ENCODE results near the gene TBC1D22A.

TBC1D22A gene

DNA sequence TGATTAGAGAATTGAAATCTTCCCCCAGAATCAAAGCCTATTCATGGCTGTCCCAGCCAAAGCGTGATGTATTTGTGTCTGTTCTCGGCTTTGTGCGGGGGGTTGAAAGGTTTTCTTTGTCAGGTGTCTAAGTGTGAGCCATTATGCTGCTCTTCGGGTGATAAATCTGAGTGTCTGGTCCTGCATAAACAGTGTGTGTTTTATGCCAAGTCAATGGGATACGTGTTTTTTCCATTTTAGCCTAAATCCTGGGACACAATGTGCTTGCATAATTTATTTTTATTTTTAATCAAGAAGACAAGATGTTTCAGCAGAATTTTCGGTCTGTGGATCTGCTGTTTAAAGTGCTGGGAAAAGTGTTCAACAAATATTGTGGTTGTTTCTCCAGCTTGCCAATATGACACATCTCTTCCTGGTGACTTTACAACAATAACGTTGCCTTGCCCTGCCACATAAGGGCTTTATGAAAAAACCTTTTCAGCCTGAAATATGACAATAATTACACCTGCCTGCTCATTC lies 267.8 kb downstream of the TBC1D22A start:
- TF ChIP-seq, protein P1, sequence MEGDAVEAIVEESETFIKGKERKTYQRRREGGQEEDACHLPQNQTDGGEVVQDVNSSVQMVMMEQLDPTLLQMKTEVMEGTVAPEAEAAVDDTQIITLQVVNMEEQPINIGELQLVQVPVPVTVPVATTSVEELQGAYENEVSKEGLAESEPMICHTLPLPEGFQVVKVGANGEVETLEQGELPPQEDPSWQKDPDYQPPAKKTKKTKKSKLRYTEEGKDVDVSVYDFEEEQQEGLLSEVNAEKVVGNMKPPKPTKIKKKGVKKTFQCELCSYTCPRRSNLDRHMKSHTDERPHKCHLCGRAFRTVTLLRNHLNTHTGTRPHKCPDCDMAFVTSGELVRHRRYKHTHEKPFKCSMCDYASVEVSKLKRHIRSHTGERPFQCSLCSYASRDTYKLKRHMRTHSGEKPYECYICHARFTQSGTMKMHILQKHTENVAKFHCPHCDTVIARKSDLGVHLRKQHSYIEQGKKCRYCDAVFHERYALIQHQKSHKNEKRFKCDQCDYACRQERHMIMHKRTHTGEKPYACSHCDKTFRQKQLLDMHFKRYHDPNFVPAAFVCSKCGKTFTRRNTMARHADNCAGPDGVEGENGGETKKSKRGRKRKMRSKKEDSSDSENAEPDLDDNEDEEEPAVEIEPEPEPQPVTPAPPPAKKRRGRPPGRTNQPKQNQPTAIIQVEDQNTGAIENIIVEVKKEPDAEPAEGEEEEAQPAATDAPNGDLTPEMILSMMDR (IDR thresholded peaks at IDR 0.05; ENCODE audit: low read depth, low read length): no peak
- peak in 1 of 2 donors; percentile 30 for DNase-seq (ENCODE audit: low read depth in 2 of 2)
- H3K4me3 ChIP-seq (replicated peaks in 1 of 2; ENCODE audit: low read depth in 2 of 2, low read length in 2 of 2): no peak overlapping the region

DNA sequence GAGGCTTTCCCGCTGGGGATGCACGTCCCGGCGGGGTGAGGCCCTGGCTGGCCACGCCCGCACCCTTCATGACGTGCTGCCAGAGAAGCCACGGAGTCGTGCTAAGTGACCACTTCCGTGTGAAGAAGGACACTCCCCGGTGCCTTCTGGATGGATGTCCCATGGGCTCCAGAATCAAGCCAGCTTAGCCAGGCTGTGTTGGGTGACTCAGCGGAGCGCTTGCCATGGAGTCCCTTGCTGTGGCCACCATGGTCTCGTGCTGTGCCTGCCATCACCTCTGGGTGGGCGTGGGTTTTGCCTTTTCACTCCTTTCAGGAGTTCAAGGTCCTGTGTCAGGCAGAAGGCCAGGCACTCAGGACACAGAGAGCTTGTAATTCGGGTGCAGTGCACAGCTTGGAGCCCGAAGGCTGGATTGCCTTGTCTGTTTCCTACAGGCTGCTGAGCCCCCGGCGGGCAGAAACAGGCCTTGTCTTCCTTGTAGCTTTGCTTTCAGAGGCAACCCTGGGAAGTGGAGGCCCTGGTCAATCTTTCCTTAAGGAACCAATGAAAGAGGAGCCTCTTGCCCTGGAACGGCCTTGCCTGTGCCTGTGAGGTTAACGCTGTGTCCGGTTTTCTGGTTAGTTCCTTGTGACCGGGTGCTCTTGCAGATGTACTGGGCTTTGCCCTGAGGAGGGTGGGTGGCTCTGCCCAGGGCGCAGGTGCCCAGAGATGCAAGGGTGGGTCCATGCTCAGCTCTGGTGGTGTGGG lies 268.6 kb downstream of the TBC1D22A start:
- no peak for DNase-seq (ENCODE audit: low read depth in 2 of 2)
- H3K4me3 ChIP-seq (replicated peaks in 1 of 2; ENCODE audit: low read depth in 2 of 2, low read length in 2 of 2): no peak overlapping the region
- TF ChIP-seq, protein P1 (IDR thresholded peaks at IDR 0.05; ENCODE audit: low read depth, low read length): no peak

DNA sequence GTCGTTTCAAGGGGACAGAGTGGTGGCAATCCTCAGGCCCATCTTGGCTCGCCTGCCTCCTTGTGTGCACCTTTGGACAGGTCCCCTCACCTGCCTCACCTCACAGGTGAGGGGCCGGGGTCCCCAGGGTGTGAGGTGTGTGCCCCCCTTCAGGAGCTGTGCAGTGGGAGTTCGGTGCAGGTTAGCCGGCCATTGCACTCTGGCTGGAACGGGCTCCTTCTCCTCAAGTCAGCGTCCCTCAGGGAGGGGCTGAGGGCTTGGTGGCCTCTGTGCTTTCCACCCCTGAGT lies 269.1 kb downstream of the TBC1D22A start:
- TF ChIP-seq, protein P1 (IDR thresholded peaks at IDR 0.05; ENCODE audit: low read depth, low read length): no peak
- no peak for DNase-seq (ENCODE audit: low read depth in 2 of 2)

DNA sequence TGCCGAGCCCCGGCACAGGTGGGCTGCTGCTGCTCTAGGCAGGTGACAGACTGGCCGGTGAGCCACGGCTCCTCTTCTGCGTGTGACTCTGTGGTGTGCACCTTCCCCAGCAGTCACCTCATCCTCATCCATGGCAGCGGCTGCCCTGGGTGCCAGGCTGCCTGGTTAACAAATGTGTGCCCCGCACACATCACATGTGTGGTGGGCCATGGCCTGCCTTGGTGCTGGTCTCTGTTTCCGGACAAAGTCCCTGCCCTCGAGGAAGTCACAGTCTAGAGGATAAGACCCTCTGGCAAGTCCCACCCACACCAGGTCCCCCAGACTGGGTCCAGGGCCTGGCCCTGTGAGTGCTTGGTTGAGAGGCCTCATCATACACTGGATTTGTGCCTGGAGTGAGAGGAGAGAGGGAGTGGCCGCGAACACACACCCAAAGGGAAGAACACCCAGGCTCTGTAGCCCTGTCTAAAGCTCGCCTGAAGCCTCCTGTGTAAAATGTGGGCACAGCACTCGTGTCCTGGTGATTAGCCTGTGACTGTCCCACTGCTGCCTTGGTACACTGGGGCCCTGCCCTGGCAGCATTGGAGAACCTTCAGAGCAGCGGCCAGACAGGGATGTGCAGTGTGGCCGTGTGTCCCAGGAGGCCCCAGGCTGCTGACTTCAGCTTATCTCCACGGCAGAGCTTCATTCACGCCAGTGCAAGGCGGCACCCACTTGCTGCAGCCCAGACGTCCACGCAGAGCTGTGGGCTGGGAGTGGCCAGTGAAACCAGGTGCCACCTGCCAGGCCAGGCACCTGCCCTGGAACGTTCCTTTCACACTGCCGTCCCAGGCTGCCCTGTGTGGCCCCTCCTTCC lies 269.9 kb downstream of the TBC1D22A start:
- no peak overlapping the region for H3K4me3 ChIP-seq (replicated peaks in 1 of 2; ENCODE audit: low read depth in 2 of 2, low read length in 2 of 2)
- no peak for DNase-seq (ENCODE audit: low read depth in 2 of 2)
- TF ChIP-seq, protein P1 (IDR thresholded peaks at IDR 0.05; ENCODE audit: low read depth, low read length): no peak

More for the DNA sequence above, 269.1 kb downstream of the TBC1D22A start:
- no peak overlapping the region for H3K4me3 ChIP-seq (replicated peaks in 1 of 2; ENCODE audit: low read depth in 2 of 2, low read length in 2 of 2)

DNA sequence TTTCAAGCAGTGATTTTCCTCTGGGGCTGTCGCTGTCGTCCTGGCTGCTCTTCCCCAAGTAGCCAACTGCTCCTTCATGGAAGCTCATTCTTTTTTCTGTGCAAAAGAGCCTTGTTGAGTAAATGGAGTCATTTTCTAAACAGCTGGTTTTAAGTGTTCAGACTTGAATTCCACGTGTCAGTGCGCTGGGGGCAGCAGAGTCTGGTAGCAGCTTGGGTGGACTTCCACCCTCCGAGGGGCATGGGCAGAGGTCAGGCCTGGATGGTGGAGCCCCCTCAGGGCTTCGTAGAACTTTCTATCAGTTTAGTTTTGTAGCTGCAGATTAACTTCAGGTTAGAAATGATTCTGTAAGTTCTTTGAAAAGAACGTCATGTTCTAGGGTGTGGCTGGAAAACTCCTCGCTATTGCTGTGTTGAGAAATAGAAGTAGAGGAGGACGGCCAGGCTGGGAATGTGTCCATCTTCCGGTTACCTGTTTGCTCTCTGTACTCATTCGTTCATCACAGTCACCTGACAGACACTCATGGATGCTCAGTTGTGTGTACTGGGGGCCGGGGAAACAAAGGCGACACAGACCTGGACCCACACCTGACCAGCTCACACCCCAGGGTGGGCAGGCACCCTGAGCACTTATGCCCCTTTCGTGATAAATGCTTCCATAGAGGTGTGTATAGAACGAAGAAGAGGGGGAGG lies 270.7 kb downstream of the TBC1D22A start:
- DNase-seq (ENCODE audit: low read depth in 2 of 2): no peak
- H3K4me3 ChIP-seq (replicated peaks in 1 of 2; ENCODE audit: low read depth in 2 of 2, low read length in 2 of 2): no peak overlapping the region

DNA sequence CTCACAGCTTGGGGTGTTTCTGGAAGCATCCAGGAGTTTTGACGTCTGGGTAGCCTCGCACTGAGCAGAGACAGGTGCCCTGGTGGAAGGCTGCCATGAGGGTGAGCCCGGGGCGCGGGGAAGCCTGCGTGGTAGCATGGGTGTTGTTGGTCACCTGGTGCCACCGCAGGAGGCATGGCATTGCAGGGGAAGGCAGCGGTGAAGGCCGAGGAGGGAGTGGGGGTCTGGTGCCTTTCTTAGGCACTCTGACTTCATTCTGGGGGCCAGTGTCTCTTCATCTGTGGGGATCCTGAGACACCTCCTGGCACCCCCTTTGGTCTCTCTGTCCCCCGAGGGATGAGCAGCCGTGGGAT lies 271.2 kb downstream of the TBC1D22A start:
- TF ChIP-seq, protein P1 (IDR thresholded peaks at IDR 0.05; ENCODE audit: low read depth, low read length): no peak
- H3K4me3 ChIP-seq (replicated peaks in 1 of 2; ENCODE audit: low read depth in 2 of 2, low read length in 2 of 2): no peak overlapping the region
- no peak for DNase-seq (ENCODE audit: low read depth in 2 of 2)

More for the DNA sequence above, 270.7 kb downstream of the TBC1D22A start:
- TF ChIP-seq, protein P1 (IDR thresholded peaks at IDR 0.05; ENCODE audit: low read depth, low read length): no peak
